Renal pelvis (tissue), 4 donors: ENCODE measurements around the gene ZC3H12D. TPM values are rescaled to one million over a fixed set of nuclear protein-coding genes. Genes with fewer than 3 reads are reported as not detected.
A peak's percentile ranks its signal among the peaks of the same experiment; 100 is the strongest.
"Not testable (repeated sequence)": the region's sequence is repeated elsewhere in the genome, so short reads cannot be mapped to it uniquely, and the experiment has no call there.

Experiments
- DNase-seq: peaks from one replicate; pipeline ENCODE4 v3.0.0-alpha.2; 2013
- polyA plus RNA-seq, 3 donors: library from polyadenylated mRNA; unstranded; fragments of 120-200 nt; gene quantifications; one replicate each; pipeline ENCODE4 v1.2.1, GENCODE V29; 2013; ENCODE audit not compliant: insufficient read length in 3 of 3

The ZC3H12D gene
- polyA plus RNA-seq, 3 donors, result 0.27 to 0.65 (median 0.29) TPM

DNA sequence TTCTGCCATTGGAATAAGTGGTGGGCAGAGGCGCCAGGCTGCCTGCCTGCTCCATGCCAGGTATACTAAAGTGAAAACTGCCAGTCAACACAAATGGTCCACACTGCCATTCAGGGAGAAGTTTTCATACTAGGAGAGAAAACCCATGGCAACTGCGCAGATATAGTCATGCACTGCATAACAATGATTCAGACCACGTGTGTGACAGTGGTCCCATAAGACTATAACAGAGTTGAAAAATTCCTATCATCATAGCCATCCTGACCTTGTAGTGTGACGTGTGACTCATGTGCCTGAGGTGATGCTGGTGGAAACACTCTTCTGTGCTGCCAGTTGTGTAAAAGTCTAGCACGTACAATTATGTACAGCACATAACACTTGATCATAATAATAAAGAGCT is 25.1 kb downstream of the ZC3H12D start:
- DNase-seq, result no peak

DNA sequence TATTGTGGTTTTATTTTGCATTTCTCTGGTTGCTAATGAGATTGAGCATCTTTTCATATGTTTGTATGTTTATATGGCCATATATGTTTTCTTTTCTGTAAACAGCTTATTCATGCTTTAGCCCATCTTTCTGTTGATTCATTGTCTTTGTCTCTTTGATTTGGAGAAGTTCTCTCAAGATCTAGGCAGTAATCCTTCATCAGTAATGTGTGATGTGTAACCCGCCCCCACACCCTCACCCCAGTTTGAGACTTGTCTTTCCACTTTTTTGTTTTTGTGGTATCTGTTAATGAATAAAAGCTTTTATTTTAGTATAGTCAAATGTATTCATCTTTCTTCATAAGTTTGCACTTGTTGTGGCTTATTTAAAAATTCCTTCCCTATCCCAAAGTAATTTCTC is 26.0 kb downstream of the ZC3H12D start:
- DNase-seq, result no peak

DNA sequence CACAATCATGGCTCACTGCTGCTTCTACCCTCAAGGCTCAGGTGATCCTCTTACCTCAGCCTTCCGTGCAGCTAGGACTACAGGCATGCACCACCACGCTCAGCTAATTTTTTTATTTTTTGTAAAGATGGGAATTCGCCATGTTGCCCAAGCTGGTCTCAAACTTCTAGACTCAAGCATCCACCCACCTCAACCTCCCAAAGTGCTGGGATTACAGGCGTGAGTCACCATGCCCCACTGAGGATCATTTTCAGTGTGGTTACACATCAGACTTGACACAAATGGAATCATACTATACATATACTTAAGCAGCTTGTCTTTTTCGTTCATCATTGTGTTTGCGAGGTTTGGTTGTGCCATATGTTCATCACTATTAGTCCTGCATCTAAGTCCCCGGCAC is 26.6 kb downstream of the ZC3H12D start:
- no peak for DNase-seq

DNA sequence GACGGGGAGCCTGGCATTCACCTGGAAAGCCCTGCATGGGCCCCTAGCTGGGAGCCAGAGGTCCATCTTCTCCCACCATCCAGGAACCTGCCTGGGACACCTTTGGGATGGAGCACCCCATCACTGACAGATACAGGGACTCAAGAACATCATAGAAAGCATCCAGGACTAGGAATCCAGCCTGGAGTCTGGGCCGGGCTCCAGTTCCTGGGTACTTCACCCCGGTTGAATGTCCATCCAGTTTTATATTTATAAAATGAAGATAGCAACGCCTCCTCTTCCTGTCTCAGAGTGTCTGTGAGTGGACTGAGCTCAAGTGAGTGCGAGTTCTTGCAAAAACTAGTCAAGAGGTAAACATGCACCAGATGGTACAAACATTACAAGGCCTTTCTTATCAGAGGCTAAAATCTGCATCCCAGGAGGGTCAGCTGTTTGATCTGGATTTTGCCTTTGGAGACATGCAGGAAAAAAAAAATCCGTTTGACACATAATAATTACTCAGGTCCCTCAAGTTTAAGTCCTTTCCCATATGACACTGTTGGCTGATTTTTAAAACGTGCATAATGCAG is 27.4 kb downstream of the ZC3H12D start:
- no peak for DNase-seq

DNA sequence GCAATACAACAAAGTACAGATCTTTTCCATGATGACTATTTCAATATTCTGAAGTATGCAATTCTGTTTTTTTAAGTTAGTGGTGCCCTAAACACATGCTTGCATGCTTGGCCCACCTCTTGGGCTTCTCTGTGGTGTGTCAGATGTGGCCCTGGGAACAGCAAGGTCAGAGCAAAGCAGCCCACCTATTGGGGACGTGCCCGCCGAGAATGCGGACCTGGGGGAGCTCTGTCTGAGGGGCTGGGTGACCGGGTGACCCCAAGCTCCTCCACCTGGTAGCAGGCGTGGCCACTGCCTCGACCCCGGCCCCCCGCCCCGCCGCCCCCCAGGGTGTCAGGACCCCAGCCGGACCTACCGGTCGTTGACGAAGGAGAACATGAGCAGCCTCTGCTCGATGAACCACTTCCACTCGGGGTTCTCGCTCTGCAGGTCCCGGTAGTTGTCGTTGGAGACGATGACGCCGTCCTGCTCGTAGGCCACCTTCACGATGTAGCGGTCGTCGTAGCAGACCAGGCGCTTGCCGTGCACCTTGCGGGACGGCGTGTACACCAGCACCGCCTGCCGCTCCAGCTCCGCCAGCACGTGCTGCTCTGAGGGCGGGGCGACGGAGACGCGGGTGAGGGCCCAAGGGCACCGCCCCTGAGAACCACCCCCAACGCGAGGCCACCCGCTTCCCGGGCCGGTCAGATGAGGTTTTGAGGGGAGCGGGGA is 28.3 kb downstream of the ZC3H12D start:
- no peak for DNase-seq

DNA sequence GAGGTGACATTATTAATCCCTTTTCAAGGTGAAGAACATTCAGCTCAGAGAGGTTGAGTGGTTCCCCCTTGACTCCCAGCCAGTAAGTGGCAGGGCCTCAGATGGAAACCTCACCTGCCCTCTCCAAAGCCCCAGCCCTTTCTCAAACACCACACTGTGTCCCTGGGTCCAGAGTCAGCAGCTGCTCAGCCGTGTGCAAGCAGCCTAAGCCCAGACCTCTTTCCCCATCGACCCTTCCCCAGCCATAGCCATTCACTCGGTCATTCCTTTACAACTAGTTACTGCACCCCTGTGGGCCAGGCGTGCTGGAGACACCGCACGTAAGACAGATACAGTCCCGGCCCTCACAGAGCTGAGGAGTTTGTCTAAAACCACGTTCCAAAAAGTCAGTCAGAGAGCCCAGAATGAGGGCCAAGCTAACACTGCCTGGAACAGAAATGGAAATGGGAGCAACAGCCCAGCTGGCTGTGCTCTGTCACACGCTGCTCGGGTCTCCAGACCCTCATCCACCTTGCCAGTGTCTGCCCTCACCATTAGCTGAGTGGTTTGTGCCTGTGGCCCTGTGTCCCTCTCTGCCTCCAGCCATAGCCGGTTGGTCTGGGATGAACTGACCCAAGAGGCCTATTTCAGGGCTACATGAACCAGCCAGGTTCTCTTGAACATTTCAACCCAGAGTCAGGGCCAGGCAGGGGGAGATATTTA is 29.6 kb downstream of the ZC3H12D start:
- DNase-seq, result no peak

DNA sequence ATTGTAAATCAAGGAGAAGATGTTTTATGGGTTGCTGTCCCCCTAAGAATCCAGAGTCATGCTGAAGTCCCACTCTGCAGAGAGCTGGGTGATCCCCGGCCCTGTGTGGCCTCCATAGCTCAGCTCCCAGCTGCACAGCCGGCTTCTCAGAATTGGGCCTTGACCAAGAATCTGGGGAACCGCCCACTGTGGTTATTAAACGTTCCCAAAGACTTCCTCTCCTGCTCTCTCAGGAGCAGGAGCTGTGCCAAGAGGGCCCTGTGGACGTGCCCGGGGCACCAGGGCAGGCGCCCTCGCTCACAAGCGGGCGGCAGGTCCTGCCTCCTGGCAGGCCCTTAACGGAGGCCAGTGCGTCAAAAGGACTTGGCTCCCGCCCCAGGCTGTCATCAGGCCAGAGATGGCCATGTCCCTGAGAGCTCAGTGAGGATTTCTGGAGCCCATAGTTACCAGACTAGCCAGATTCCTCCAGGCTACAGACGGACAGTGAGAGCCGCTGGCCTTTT is 30.4 kb downstream of the ZC3H12D start:
- DNase-seq, result peak; percentile 61

DNA sequence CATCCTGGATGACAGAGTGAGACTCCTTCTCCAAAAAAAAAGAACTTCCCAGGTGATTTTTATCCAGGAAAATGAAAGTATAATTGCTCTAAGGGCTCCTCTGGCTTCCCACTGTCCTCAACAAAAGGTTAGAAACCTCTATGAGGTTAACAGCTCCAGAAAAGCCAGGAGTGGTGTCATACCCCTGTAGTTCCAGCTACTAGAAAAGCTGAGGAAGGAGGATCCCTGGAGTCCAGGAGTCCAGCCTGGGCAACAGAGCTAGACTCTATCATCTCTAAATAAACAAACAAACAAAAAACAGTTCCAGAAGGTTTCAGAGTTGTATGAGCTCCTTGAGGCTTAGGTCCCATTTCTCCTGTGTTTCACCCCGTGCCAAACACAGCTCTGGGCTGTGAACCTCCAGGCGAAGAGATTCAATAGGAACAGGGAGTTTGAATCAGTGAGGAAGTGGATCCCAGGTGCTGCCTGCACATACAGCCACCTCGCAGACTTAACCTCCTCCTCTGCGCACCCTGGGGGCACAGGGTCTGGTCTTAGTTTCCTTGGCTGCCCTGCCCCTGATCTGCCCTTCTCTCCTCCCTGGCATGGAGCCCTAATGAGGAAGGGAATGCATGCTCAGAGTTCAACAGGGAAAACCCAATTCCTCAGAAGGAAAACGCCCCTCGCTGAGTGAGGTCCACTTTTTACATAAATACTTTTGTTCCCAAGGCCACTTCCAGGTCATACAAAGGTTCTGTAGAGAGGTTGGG is 31.0 kb downstream of the ZC3H12D start:
- DNase-seq, result no peak

DNA sequence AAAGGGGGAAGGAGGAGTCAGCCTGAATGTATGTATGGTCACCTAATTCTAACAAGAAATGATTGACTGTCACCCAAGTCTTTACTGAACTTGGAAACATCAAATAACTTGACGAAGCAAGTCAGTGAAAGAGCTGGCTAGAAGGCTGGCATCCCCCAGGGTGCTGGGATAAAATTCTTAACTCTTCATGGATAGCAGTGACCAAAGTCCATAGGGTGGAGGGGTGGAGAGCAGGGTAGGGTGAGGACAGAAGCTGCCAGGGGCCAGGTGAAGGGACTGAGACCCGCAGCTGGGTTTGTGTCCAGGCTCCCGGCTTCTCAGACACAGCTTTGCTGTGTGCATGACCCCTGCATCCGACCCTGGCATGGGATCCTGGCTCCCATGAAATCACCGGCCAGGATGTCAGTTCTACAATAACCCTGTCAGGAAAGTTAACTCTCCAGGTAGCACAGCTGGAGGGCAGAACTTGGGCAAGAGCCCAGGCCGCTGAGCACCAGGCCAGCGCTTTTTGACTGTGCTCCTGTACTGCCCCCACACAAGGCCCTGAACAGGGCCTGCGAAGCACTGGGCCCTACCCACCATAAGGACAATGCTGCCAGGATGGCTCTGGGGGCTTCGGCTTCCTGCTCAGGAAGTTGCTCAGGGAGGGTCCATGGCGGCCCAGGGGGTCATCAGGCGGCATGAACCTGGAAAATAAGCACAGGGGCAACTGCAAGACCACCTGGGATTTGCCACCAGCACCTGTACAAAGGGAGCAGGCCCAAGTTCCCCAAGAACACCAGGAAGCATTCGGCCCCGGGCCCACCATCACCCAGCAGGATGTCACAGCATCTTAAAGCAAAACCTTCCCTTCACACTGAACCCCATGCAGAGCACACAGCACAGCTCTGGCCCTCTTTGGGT is 32.5 kb downstream of the ZC3H12D start:
- DNase-seq, result no peak

DNA sequence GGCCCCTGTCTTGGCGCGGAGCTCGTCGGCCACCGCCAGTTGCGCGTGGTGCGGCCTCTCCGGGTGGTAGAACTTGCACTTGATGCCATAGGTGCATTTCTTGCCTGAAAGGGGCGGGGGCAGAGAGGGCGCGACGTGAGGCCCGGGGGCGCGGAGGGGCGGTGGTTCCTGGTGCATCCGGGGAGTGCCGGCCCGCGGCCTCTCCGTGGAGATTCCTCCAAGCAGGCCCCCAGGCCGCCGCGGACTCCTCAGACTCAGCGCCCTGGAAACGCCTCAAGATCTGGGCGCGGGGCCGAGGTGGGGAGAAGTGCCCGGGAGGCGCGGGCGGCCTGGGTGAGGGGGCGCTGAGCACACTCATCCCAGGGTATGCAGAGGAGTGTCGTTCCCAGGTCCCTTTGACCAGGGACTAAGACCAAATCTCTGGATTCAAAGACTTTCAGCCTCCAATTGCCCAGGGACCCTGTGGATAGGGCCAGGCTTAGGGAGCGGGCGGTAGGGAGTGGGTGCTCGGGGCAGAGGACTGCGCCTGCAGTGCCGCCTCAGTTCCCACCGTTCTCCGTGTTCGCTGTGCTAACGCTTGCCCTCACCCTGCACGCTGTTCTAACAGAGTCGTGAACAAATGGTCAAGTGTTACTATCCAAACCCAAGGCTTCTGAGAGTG is 33.3 kb downstream of the ZC3H12D start:
- no peak for DNase-seq

DNA sequence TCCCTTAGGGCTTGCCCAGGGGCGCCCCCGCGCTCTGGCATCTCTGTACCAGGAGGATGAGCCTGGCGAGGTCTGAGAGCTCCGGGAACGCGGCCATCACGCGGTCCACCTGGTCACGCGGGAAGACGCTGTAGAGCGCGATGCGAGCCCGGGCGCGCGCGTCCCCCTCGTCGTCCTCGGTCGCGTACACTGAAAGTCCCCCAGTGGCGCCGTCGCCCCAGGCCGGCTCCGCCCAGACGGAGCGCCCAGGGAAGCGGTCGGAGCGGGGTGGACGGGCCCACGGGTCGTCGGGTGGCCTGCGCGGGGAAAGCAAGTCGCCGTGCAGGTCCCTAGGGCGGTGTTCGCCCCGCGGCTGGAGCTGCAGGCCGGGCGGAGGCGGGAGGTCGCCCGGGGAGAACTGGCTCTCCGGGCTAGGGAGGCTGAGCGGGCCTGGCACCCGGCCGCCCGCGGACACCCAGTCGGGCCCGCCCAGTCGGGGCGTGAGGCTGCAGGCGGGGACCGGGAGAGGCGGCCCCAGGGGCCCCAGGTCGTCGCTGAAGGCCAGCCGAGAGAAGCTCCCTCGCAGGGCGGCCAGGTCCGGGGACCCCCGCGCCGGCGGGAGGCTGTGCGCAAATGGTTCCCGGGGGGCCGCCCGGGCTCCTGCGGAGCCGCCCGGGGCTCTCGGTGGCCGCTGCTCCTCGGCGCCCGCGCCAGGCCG is 34.0 kb downstream of the ZC3H12D start:
- DNase-seq, result peak; percentile 43

DNA sequence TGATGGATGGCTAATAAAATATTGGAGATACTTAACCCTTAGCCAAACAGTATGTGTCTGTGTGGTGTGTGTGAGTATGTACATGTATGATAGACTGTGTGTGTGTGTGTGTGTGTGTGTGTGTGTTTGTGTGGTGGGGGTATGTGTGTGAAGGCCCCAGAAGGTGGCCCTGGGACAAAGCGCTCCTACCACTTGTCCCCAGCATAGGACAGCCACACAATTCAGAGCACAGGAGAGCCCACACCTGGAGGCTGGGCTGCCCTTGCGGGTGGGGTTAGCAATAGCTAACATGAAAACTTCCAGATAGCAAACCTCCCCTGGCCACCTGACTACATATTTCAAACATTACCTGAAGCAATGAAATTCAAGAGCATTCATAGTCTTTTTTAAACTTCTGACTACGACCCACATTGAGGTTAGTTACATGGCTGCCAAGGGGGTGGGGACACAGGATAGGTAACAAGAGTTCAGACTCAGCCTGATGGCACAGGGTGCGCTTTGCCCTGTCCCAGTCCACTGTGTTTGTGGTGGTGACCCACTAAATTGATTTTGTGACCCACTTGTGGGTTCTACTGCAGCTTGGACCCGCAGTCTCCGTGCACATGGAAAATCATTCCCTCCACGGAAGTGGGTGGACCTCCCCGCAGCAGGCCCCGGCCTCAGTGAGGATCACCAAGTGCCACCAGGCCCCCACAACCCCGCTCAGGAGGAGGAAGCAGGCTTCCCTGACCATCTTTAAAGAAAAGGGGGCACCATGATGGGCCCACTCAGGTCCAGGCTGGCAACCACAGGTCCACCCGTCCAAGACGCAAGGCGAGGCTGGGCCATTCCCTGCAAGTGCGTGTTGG is 34.8 kb downstream of the ZC3H12D start:
- no peak for DNase-seq

DNA sequence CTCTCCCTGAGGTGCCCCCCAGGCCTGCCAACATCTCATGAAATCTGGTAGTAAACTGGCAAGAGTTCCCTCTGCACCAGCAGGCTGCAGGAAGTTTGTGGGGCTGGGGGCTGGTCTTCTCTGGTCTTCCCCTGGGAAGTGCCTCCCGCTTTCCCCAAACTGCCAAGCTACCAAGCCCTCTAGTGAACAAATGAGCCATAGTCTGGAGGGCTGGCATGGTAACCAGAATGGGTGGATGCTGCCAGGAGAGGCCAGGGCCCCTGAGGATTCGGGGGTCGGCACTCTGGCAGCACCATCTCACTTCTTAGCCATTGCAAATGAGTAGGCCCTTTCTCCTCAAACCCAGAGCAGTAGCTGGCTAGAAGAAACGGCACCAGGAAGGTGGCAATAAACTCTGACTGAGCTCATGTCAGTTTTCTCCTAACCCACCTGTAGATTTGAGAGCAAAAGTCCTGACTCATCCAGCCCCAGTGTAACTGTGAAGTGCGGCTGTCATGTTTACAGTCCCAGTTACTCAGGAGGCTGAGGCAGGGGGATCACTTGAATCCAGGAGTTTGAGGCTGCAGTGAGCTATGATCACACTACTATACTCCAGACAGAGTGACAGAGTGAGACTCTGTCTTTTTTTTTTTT is 35.9 kb downstream of the ZC3H12D start:
- no peak for DNase-seq

DNA sequence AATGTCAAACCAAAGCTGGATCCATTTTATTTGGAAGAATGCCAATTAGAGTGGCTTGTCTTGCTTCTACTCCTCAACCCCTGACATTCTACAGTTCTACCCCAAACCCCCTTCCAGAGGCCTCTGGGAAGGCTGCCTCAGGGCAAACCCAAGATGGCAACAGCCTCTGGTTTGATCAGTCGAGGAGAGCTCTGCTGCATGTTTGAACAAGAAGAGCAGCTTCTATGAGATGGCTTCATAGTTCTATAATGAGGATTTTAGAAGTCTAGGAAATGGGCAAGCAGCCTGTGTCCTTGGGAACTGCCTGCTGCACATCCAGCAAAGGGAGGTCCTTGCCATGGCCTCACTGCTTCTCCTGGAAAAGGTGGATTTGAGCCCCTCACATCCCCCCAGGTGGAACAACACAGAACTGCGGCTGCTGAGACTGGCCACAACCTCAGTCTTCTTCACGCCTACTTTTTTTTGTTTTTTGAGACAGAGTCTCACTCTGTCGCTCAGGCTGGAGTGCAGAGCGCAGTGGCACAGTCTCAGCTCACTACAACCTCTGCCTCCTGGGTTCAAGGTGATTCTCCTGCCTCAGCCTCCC is 37.9 kb downstream of the ZC3H12D start:
- no peak for DNase-seq

DNA sequence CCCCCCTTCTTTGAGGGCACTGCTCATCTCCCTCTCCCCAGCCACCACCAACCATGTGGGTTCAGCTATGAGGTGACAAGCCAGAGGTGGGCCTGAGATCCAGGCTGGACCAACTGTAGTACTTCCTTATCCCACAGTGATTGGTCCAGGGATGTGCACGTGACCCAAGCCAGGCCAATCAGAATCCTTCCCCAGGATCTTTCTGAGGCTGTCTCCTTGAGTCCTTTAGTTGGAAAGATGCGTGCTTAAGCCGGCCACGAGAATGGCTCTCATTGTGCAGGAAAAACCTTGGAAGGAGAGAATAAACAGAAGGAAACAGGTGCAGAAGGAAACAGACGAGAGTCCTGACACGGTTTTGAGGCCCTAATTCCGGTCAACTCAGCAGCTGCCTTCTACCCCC is 39.2 kb downstream of the ZC3H12D start:
- no peak for DNase-seq

DNA sequence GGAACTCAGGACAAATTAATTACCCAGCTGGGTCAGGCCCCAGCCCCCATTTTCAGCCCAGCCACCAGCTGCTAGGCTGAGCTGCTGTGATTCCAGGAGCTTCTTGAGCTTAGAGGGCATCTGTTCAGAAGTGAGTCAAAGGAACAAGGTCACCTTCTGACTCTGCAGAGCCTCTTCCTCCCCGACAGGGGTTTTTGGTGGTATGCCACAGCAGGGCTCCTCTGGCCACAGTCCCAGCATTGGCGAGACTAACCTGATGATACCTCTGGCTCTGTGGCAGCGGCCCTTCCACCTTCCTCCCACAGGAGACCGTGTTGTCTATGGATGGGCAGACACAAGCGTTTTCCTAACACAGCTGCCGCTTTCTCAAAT is 39.7 kb downstream of the ZC3H12D start:
- no peak for DNase-seq

DNA sequence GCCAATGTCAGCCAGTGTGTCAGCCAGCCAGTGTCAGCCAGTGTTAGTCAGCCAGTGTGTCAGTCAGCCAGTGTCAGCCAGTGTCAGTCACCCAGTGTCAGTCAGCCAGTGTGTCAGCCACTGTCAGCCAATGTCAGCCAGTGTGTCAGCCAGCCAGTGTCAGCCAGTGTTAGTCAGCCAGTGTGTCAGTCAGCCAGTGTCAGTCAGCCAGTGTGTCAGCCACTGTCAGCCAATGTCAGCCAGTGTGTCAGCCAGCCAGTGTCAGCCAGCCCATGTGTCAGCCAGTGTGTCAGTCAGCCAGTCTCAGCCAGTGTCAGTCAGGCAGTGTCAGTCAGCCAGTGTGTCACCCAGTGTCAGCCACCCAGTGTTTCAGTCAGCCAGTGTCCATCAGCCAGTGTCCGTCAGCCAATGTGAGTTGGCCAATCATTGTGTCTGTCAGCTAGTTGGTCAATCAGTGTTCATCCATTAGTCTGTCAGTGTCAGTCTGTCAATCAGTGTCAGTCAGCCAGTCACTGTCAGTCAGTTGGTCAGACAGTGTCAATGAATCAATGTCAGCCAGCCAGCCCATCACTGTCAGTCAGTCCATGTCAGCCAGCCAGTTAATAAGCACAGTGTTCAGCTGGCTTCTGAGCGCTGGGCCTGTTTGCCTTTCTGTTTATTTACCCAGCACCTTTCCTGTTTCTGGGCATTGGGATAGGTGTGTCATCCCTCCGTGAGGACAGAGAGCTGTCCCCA is 40.3 kb downstream of the ZC3H12D start:
- DNase-seq, result not testable (repeated sequence)
